AG04449 (cell line): ENCODE results near the gene TSPAN9.

Experiments used
- CTCF ChIA-PET: fragments of 350-600 bp; formaldehyde crosslinking; extraction: SDS; loops from one replicate; lab custom pipeline; 2021; ENCODE audit warnings: antibody characterized with exemption; lab: Yijun Ruan, JAX
- POLR2A ChIA-PET: fragments of 400-600, 350-600 bp; formaldehyde crosslinking; extraction: SDS; loops from one replicate; lab custom pipeline; 2020; ENCODE audit warnings: antibody characterized with exemption, inconsistent platforms; lab: Yijun Ruan, JAX
- DNase-seq: peaks from one replicate; pipeline ENCODE4 v3.0.0-alpha.2; 2010; ENCODE audit warnings: low read depth, low spot score
- H3K4me3 ChIP-seq: 2 replicates; pipeline ENCODE4 v1.5.1; 2011; ENCODE audit warnings: low read depth, mild to moderate bottlenecking, control low read depth, low read length
- CTCF ChIP-seq: IDR thresholded peaks from one replicate; pipeline ENCODE4 v1.5.1; 2011; ENCODE audit warnings: mild to moderate bottlenecking, moderate library complexity, low read length, control low read depth, inconsistent platforms; ENCODE audit not compliant: insufficient read depth; ENCODE audit errors: missing control alignments

TSPAN9 gene

GRCh38 chr12:3130057-3130830 is 53.1 kb downstream of the TSPAN9 start:
- no peak for DNase-seq
- ChIA-PET POLR2A (no interaction called here), CTCF (interaction anchor here (1.5 to 17.0 kb wide), 3 partner anchors 19 to 170 kb away, joined by 5 to 534 read pairs (median 7); no protein-coding TSS in a partner anchor)
- no peak overlapping the region for H3K4me3 ChIP-seq
- no peak for TF ChIP-seq CTCF

- no peak for DNase-seq
- CTCF ChIA-PET = interaction anchor here (1.4 to 17.0 kb wide), 4 partner anchors 16 to 169 kb away, joined by 3 to 534 read pairs (median 52); no protein-coding TSS in a partner anchor
- TF ChIP-seq CTCF = no peak
- POLR2A ChIA-PET = no interaction called here
- no peak overlapping the region for H3K4me3 ChIP-seq
These were observed 54.0 kb downstream of the TSPAN9 start for GRCh38 chr12:3131129-3131528.

DNA sequence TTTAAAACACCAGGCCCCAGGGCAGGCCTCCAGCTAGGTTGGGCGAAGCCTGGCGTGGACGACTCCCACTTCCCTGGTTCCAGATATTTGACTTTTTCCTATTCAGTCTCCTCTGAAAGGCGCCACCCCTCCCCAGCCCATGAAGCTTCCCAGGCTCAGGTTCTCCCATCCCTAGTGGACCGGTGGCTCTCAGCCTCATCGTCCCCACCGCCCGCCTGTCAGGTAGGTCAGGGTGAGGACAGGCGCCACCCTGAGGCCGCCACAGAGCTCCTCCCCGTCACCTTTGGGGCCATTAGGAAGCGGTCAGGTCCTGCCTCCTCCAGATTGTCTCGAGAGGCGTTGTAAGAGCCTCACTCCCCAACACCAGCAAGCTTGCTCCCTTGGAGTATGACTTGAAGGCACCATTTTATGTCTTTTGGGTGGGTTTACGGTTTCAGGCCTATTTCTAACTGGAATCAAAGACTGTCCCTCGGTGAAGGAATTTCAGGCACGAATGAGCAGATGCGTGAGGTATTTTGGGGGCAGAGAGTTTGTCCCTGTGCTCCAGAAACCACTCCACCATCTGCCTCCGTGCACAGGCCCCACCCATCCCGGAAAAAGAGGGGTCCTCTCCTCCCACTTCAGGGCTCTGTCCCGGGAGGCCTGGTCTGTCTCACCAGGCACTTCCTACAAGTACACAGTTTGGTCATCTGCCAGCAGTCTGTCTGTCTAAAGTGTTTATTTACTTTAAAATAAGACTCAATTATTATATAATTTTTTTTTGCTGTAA is 55.6 kb downstream of the TSPAN9 start:
- ChIA-PET CTCF (interaction anchor here (0.6 to 17.0 kb wide), 15 partner anchors 10 to 181 kb away, joined by 3 to 534 read pairs (median 7); no protein-coding TSS in a partner anchor), POLR2A (interaction anchor here (0.6 kb wide), 1 partner anchor 18 kb away, joined by 5 read pairs; no protein-coding TSS in a partner anchor)
- no peak for DNase-seq
- H3K4me3 ChIP-seq = no peak overlapping the region
- TF ChIP-seq CTCF = no peak

GRCh38 chr12:3133405-3133783 is 56.2 kb downstream of the TSPAN9 start:
- POLR2A ChIA-PET = no interaction called here
- no peak for TF ChIP-seq CTCF
- CTCF ChIA-PET = interaction anchor here (0.6 to 17.0 kb wide), 16 partner anchors 10 to 181 kb away, joined by 3 to 534 read pairs (median 18); no protein-coding TSS in a partner anchor
- no peak overlapping the region for H3K4me3 ChIP-seq
- DNase-seq = no peak

GRCh38 chr12:3134126-3134525 is 56.9 kb downstream of the TSPAN9 start:
- ChIA-PET POLR2A (no interaction called here), CTCF (interaction anchor here (1.0 to 17.0 kb wide), 20 partner anchors 11 to 180 kb away, joined by 3 to 534 read pairs (median 10); no protein-coding TSS in a partner anchor)
- no peak overlapping the region for H3K4me3 ChIP-seq
- no peak for TF ChIP-seq CTCF
- DNase-seq = no peak
